Loucy (cell line): ENCODE results near the gene POC1B.

Experiments used
- H2AFZ ChIP-seq: fragments of 200-600 bp; sonication (generic); 2 replicates; pipeline ENCODE4 v1.6.0; 2016; ENCODE audit warnings: antibody characterized with exemption, mild to moderate bottlenecking, low read length, moderate library complexity
- H3F3A ChIP-seq: fragments of 200-600 bp; 2 replicates; pipeline ENCODE4 v1.6.0; 2016; ENCODE audit warnings: antibody characterized with exemption, low read depth, mild to moderate bottlenecking
- H3K27me3 ChIP-seq: fragments of 200-600 bp; sonication (generic); 2 replicates; pipeline ENCODE4 v1.6.1; 2014; ENCODE audit warnings: low read length, mild to moderate bottlenecking; ENCODE audit not compliant: insufficient read depth, poor library complexity, severe bottlenecking
- H3K36me3 ChIP-seq: fragments of 200-600 bp; sonication (generic); 2 replicates; pipeline ENCODE4 v1.6.1; 2016; ENCODE audit warnings: low read length; ENCODE audit not compliant: insufficient read depth
- H3K4me1 ChIP-seq: fragments of 200-600 bp; sonication (generic); 2 replicates; pipeline ENCODE4 v1.5.1; 2014; ENCODE audit warnings: low read length, mild to moderate bottlenecking; ENCODE audit not compliant: insufficient read depth, poor library complexity, severe bottlenecking
- H3K4me2 ChIP-seq: fragments of 200-600 bp; sonication (generic); 2 replicates; pipeline ENCODE4 v1.6.0; 2014; ENCODE audit warnings: antibody characterized with exemption, low read length, low read depth, mild to moderate bottlenecking; ENCODE audit not compliant: poor library complexity, severe bottlenecking
- H3K4me3 ChIP-seq: fragments of 200-600 bp; sonication (generic); 2 replicates; pipeline ENCODE4 v1.5.1; 2014; ENCODE audit warnings: low read length, mild to moderate bottlenecking, mixed read lengths; ENCODE audit not compliant: poor library complexity, severe bottlenecking
- H3K79me2 ChIP-seq: fragments of 200-600 bp; sonication (generic); 2 replicates; pipeline ENCODE4 v1.6.1; 2014; ENCODE audit warnings: low read length; ENCODE audit not compliant: insufficient read depth
- H3K9ac ChIP-seq: fragments of 200-600 bp; sonication (generic); 2 replicates; pipeline ENCODE4 v1.6.0; 2014; ENCODE audit warnings: mild to moderate bottlenecking, low read depth, low read length, moderate library complexity; ENCODE audit not compliant: poor library complexity, severe bottlenecking
- H3K9me2 ChIP-seq: fragments of 200-600 bp; sonication (generic); replicated peaks from 2 replicates; pipeline ENCODE4 v1.6.1; 2016; ENCODE audit warnings: low read depth, low read length, mixed read lengths
- H3K9me3 ChIP-seq: fragments of 200-600 bp; sonication (generic); 2 replicates; pipeline ENCODE4 v1.6.1; 2014; ENCODE audit warnings: mild to moderate bottlenecking, antibody characterized with exemption, low read length, low read depth; ENCODE audit not compliant: insufficient read depth
- H4K20me1 ChIP-seq: fragments of 200-600 bp; sonication (generic); 2 replicates; pipeline ENCODE4 v1.6.0; 2014; ENCODE audit warnings: antibody characterized with exemption, low read length, mild to moderate bottlenecking; ENCODE audit not compliant: insufficient read depth, poor library complexity, severe bottlenecking
- EZH2phosphoT487 ChIP-seq: fragments of 200-600 bp; IDR thresholded peaks from 2 replicates; pipeline ENCODE4 v1.6.1; 2018; ENCODE audit warnings: antibody characterized with exemption, mild to moderate bottlenecking, moderate library complexity, borderline replicate concordance
- TF ChIP-seq, protein P1 (sequence below): fragments of 200-600 bp; sonication (generic); conservative IDR thresholded peaks from 2 replicates; pipeline ENCODE4 v1.5.1; 2014; ENCODE audit warnings: mild to moderate bottlenecking, antibody characterized with exemption, low read length

The POC1B gene

GRCh38 chr12:89573051-89573810, 47.4 kb upstream of the POC1B start:
- Histone ChIP-seq H3K4me2 (no peak overlapping the region), H3F3A (no peaks in the 10 kb centered on the region), H3K79me2 (no peaks in the 10 kb centered on the region), H3K9me3 (no peaks in the 10 kb centered on the region), H3K9ac (no peak overlapping the region), H3K4me1 (peaks cover 7% of the 10 kb centered on the region), H3K9me2 (0 out of 2 replicates have a peak, but pooled peaks cover 5% of the 10 kb centered on the region), H2AFZ (no peak overlapping the region), H3K36me3 (no peaks in the 10 kb centered on the region), H3K27me3 (no peaks in the 10 kb centered on the region), H4K20me1 (no peaks in the 10 kb centered on the region), H3K4me3 (no peak overlapping the region)
- no peak for TF ChIP-seq EZH2phosphoT487
- TF ChIP-seq, protein P1, sequence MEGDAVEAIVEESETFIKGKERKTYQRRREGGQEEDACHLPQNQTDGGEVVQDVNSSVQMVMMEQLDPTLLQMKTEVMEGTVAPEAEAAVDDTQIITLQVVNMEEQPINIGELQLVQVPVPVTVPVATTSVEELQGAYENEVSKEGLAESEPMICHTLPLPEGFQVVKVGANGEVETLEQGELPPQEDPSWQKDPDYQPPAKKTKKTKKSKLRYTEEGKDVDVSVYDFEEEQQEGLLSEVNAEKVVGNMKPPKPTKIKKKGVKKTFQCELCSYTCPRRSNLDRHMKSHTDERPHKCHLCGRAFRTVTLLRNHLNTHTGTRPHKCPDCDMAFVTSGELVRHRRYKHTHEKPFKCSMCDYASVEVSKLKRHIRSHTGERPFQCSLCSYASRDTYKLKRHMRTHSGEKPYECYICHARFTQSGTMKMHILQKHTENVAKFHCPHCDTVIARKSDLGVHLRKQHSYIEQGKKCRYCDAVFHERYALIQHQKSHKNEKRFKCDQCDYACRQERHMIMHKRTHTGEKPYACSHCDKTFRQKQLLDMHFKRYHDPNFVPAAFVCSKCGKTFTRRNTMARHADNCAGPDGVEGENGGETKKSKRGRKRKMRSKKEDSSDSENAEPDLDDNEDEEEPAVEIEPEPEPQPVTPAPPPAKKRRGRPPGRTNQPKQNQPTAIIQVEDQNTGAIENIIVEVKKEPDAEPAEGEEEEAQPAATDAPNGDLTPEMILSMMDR: no peak

DNA sequence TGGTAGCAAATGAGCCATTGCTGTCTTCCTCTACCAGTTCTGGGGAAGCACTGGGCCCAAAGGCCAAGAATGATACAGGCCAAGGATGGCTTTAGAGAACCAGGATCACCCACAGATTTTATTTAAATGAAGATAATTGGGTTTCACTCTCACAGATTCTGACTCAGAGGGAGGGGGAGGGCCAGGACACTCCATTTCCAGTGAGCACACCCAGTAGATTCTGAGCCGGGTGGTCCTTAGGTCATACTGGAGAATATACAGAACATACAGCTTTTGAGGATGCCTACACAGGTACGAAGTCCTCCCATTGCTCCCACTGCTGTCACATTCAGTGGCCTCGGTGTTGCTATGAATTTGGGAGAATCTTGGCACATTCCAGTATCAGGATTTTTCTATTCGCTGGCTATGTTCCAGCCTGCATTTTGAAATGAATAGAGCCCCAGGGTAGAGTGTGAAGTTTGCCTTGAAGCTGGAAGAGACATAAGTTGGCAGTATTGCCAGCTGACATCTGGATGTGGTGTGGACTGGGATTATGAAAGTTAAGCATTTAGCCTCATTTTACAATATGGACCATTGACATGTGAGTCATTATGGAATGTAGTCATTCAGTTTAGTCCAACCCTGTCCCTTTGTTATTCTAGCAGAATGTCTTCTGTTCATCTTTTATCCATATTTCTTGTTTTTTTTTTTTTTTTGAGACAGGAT, 45.8 kb upstream of the POC1B start:
- Histone ChIP-seq H3K4me2 (no peak overlapping the region), H3F3A (no peaks in the 10 kb centered on the region), H3K4me1 (peaks cover 7% of the 10 kb centered on the region), H3K9ac (no peak overlapping the region), H3K9me2 (0 out of 2 replicates have a peak, but pooled peaks cover 5% of the 10 kb centered on the region), H3K79me2 (no peaks in the 10 kb centered on the region), H3K9me3 (no peaks in the 10 kb centered on the region), H4K20me1 (no peaks in the 10 kb centered on the region), H2AFZ (no peak overlapping the region), H3K36me3 (no peaks in the 10 kb centered on the region), H3K27me3 (no peaks in the 10 kb centered on the region), H3K4me3 (no peak overlapping the region)
- no peak for TF ChIP-seq EZH2phosphoT487
- TF ChIP-seq, protein P1: no peak

- H4K20me1 ChIP-seq: no peaks in the 10 kb centered on the region
- no peak overlapping the region for H3K9ac ChIP-seq
- no peaks in the 10 kb centered on the region for H3K36me3 ChIP-seq
- no peak overlapping the region for H2AFZ ChIP-seq
- H3K4me1 ChIP-seq: no peaks in the 10 kb centered on the region
- H3K27me3 ChIP-seq: no peaks in the 10 kb centered on the region
- no peak overlapping the region for H3K4me2 ChIP-seq
- no peak overlapping the region for H3K4me3 ChIP-seq
- no peaks in the 10 kb centered on the region for H3F3A ChIP-seq
- H3K9me3 ChIP-seq: no peaks in the 10 kb centered on the region
- H3K79me2 ChIP-seq: no peaks in the 10 kb centered on the region
- H3K9me2 ChIP-seq: 0 out of 2 replicates have a peak, but pooled peaks cover 1% of the 10 kb centered on the region
- TF ChIP-seq, protein P1: no peak
- TF ChIP-seq EZH2phosphoT487: no peak
Observed at GRCh38 chr12:89568484-89568883, 42.6 kb upstream of the POC1B start.
